Loucy (cell line): Measurements from ENCODE around the gene ABCC11.

Experiments
- EZH2phosphoT487 ChIP-seq: fragments of 200-600 bp; IDR thresholded peaks from 2 replicates; pipeline ENCODE4 v1.6.1; 2018; ENCODE audit warnings: antibody characterized with exemption, mild to moderate bottlenecking, moderate library complexity, borderline replicate concordance
- TF ChIP-seq, protein P1 (sequence below): fragments of 200-600 bp; sonication (generic); conservative IDR thresholded peaks from 2 replicates; pipeline ENCODE4 v1.5.1; 2014; ENCODE audit warnings: mild to moderate bottlenecking, antibody characterized with exemption, low read length

DNA sequence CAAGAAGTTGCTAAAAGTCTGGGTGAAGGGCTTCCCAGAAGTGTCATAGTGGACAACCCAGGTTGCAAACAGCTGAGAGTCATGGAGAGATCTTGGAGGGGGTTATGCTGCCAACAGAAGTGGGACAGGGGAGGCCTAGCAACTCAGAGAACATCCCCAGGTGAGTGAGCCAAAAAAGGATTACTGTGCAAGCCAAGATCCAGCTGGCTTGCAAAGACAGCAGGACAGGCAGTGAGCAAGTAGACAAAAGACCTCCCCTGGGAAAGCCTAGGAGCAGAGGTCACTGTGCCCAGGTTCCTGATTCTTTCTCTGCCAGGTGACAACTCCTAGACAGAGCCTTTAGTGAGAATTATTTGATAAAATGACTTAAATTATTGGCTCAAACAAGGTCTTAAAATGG is 12.7 kb downstream of the ABCC11 start:
- TF ChIP-seq, protein P1, sequence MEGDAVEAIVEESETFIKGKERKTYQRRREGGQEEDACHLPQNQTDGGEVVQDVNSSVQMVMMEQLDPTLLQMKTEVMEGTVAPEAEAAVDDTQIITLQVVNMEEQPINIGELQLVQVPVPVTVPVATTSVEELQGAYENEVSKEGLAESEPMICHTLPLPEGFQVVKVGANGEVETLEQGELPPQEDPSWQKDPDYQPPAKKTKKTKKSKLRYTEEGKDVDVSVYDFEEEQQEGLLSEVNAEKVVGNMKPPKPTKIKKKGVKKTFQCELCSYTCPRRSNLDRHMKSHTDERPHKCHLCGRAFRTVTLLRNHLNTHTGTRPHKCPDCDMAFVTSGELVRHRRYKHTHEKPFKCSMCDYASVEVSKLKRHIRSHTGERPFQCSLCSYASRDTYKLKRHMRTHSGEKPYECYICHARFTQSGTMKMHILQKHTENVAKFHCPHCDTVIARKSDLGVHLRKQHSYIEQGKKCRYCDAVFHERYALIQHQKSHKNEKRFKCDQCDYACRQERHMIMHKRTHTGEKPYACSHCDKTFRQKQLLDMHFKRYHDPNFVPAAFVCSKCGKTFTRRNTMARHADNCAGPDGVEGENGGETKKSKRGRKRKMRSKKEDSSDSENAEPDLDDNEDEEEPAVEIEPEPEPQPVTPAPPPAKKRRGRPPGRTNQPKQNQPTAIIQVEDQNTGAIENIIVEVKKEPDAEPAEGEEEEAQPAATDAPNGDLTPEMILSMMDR: no peak
- no peak for TF ChIP-seq EZH2phosphoT487
